Suprapubic skin (tissue), 3 donors: ENCODE measurements around the gene VTN.

ENCODE experiments used
- CTCF ChIP-seq, 2 donors: fragments of 200-600 bp in 1 of 2; fragments of 450-650 bp in 1 of 2; sonication (generic) in 1 of 2; IDR thresholded peaks; one replicate each; pipeline ENCODE4 v1.5.1; 2016 to 2019; ENCODE audit warnings: antibody characterized with exemption in 2 of 2, mild to moderate bottlenecking in 1 of 2, moderate library complexity in 1 of 2
- EP300 ChIP-seq: sonication (generic); formaldehyde crosslinking; IDR thresholded peaks from one replicate; pipeline ENCODE4 v1.6.1; 2017; ENCODE audit warnings: antibody characterized with exemption

GRCh38 chr17:28317966-28318758 lies 51.9 kb downstream of the VTN start:
- no peak for TF ChIP-seq CTCF (IDR thresholded peaks at IDR 0.05)
- TF ChIP-seq EP300, result no peak
